Cerebellar nuclear complex (tissue), 1 donor: Measurements from ENCODE around the gene PDILT.
"Not testable (repeated sequence)": the region's sequence is repeated elsewhere in the genome, so short reads cannot be mapped to it uniquely, and the experiment has no call there.

Source experiments
- DNase-seq, 2 experiments: peaks; one replicate each; lab custom pipeline; 2025; lab: John Stamatoyannopoulos, UW

PDILT gene

GRCh38 chr16:20404637-20405036, at the start of gene PDILT:
Gene PDILT (minus strand): TSS chr16:20404737. CDS start chr16:20399300, 5,437 bp downstream.
- no peak for DNase-seq

GRCh38 chr16:20453633-20454032, 49.1 kb upstream of the PDILT start:
- DNase-seq = not testable (repeated sequence)

- DNase-seq = not testable (repeated sequence)
These were observed 46.8 kb upstream of the PDILT start, which contains the start of gene ACSM2A for GRCh38 chr16:20451364-20451763. Gene ACSM2A (plus strand): TSS chr16:20451521. CDS start chr16:20460115, 8,594 bp downstream.

- DNase-seq = not testable (repeated sequence)
These were observed 42.3 kb upstream of the PDILT start for GRCh38 chr16:20446652-20447393.

- DNase-seq = not testable (repeated sequence)
These were observed 37.3 kb upstream of the PDILT start for GRCh38 chr16:20441859-20442258.

- DNase-seq = no peak
These were observed 36.7 kb upstream of the PDILT start for GRCh38 chr16:20441191-20441590.

- DNase-seq = not testable (repeated sequence)
These were observed 36.2 kb upstream of the PDILT start for GRCh38 chr16:20440731-20441130.

GRCh38 chr16:20439820-20440231, 35.3 kb upstream of the PDILT start:
- DNase-seq = not testable (repeated sequence)

- not testable (repeated sequence) for DNase-seq
These were observed 34.4 kb upstream of the PDILT start for GRCh38 chr16:20438950-20439349.

- DNase-seq = no peak
These were observed 26.4 kb upstream of the PDILT start for GRCh38 chr16:20430948-20431347.

GRCh38 chr16:20430480-20430879, 25.9 kb upstream of the PDILT start:
- DNase-seq = not testable (repeated sequence)

- not testable (repeated sequence) for DNase-seq
These were observed 25.0 kb upstream of the PDILT start for GRCh38 chr16:20429499-20429898.

- not testable (repeated sequence) for DNase-seq
These were observed 22.9 kb upstream of the PDILT start for GRCh38 chr16:20427401-20427797.

GRCh38 chr16:20424129-20424866, 19.8 kb upstream of the PDILT start:
- DNase-seq = no peak

- not testable (repeated sequence) for DNase-seq
These were observed 19.2 kb upstream of the PDILT start for GRCh38 chr16:20423772-20424128.

- DNase-seq = not testable (repeated sequence)
These were observed 17.2 kb upstream of the PDILT start for GRCh38 chr16:20421748-20422147.

- not testable (repeated sequence) for DNase-seq
These were observed 14.6 kb upstream of the PDILT start for GRCh38 chr16:20419093-20419492.

- DNase-seq = no peak
These were observed 11.0 kb upstream of the PDILT start for GRCh38 chr16:20415541-20415940.

GRCh38 chr16:20411055-20411454, 6.5 kb upstream of the PDILT start:
- DNase-seq = no peak

- DNase-seq = no peak
These were observed 5.7 kb upstream of the PDILT start for GRCh38 chr16:20410121-20410723.

- no peak for DNase-seq
These were observed 5.0 kb upstream of the PDILT start, which contains the start of gene ACSM5 for GRCh38 chr16:20409398-20410120. Gene ACSM5 (plus strand): TSS chr16:20409534. CDS start chr16:20411485, 1,951 bp downstream.

- no peak for DNase-seq
These were observed 1.9 kb downstream of the PDILT start for GRCh38 chr16:20402651-20403050.
